IMR-90 (cell line): Measurements from ENCODE around the gene RBM11.

Experiments
- CTCF ChIP-seq: conservative IDR thresholded peaks from 2 replicates; pipeline ENCODE4 v1.5.1; 2012; ENCODE audit warnings: mild to moderate bottlenecking, low read depth, low read length, improper control_type of control experiment
- MAZ ChIP-seq: IDR thresholded peaks from 2 replicates; pipeline ENCODE4 v1.6.1; 2012; ENCODE audit warnings: low read depth, mild to moderate bottlenecking, low read length, improper control_type of control experiment, moderate library complexity, borderline replicate concordance
- POLR2A ChIP-seq: IDR thresholded peaks from 2 replicates; pipeline ENCODE4 v1.6.1; 2012; ENCODE audit warnings: mild to moderate bottlenecking, low read depth, low read length
- RAD21 ChIP-seq: IDR thresholded peaks from 2 replicates; pipeline ENCODE4 v1.6.1; 2012; ENCODE audit warnings: low read length, improper control_type of control experiment
- RCOR1 ChIP-seq: IDR thresholded peaks from 2 replicates; pipeline ENCODE4 v1.6.1; 2012; ENCODE audit warnings: mild to moderate bottlenecking, low read length, improper control_type of control experiment; ENCODE audit not compliant: insufficient replicate concordance
- RFX5 ChIP-seq: IDR thresholded peaks from 2 replicates; pipeline ENCODE4 v1.8.0; 2012; ENCODE audit warnings: low read depth, mild to moderate bottlenecking, low read length, moderate library complexity
- TF ChIP-seq, protein P1 (sequence below): fragments of 150-350 bp; IDR thresholded peaks from 2 replicates; pipeline ENCODE4 v1.6.1; 2017; ENCODE audit warnings: mild to moderate bottlenecking, antibody characterized with exemption, low read length, low read depth

DNA sequence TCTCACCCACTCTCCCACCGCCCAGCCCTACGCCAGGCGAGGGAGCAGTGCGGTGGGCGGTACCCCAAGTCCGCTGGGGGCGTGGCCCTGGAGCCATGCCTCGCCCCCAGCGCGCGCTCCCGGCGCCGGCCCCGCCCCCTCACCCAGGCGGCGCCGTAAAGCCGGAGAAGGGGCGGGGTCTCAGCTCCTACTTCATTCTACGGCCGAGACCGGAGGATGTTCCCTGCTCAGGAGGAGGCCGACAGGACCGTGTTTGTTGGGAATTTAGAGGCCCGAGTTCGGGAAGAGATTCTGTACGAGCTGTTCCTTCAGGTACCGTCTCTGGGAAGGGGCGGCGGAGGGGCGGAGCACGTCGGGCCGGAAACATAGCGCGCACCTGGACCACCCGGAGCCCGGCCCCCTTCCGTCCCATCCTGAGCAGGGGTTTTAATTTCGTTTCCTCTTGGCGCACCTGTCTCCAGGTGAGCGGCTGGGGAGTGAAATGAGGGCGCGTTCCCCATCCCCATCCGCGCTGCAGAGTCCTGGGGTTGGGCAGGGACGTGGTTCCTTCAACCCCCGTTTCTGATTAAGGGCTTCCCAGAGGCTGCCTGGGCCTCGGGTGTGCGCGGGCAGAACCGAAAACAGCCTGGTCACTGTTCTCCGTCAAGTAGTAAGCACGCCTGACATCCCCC, at the start of gene RBM11:
- TF ChIP-seq CTCF (no peak), RFX5 (no peak), RAD21 (no peak), POLR2A (no peak), RCOR1 (no peak), MAZ (no peak)
- TF ChIP-seq, protein P1, sequence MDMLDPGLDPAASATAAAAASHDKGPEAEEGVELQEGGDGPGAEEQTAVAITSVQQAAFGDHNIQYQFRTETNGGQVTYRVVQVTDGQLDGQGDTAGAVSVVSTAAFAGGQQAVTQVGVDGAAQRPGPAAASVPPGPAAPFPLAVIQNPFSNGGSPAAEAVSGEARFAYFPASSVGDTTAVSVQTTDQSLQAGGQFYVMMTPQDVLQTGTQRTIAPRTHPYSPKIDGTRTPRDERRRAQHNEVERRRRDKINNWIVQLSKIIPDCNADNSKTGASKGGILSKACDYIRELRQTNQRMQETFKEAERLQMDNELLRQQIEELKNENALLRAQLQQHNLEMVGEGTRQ = no peak
